Neural cell (in vitro differentiated cells): Measurements from ENCODE around the gene ALK.

Source experiments
- CTCF ChIP-seq: fragments of 450-650 bp; IDR thresholded peaks from 2 replicates; pipeline ENCODE4 v1.5.1; 2014; ENCODE audit warnings: antibody characterized with exemption, mild to moderate bottlenecking, moderate library complexity; ENCODE audit not compliant: poor library complexity, severe bottlenecking
- EP300 ChIP-seq: fragments of 450-650 bp; conservative IDR thresholded peaks from 2 replicates; pipeline ENCODE4 v1.6.1; 2014; ENCODE audit warnings: antibody characterized with exemption, mild to moderate bottlenecking, moderate library complexity; ENCODE audit not compliant: poor library complexity, severe bottlenecking

GRCh38 chr2:29273004-29273684 is 648.2 kb downstream of the ALK start:
- TF ChIP-seq CTCF (no peak), EP300 (no peak)
